ENCODE measurements around the gene UQCC5.

Gene UQCC5

DNA sequence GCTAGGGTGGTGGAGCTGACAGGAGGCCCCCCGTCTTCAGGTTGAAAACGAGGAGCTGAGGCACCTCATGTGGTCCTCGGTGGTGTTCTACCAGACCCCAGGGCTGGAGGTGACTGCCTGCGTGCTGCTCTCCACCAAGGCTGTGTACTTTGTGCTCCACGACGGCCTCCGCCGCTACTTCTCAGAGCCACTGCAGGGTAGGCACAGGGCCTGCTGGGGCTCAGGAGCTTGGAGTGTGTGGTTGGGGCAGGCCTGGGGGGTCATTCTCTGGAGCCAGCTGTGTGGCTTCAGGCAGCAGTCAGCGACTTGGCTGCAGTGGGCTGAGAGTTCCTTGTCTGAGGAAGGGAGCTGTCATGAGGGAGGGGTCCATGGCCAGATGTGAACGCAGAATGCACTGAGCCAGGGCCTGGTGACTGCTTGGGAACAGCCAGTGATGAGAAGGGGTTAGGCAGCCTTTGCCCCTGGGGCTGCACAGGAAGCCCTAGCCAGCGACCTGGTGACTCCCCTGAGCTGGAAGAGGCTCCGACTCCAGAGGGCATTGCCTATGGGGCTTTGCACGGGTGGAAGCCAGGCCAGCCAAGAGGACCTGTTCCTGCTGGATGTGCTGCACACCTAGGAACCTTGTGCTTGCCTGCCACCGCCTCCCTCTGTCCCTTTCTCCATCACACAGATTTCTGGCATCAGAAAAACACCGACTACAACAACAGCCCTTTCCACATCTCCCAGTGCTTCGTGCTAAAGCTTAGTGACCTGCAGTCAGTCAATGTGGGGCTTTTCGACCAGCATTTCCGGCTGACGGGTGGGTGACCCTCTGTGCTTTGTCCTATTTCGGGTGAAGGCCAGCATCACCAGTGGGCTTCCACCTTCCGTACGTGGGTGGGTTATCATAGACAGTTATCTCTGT is 46.1 kb upstream of the UQCC5 start:
- in situ Hi-C loops (cut with MboI; ENCODE audit: low sequenced_read_pairs, unreplicated experiment): no loop called here
- TF ChIP-seq, protein P1, sequence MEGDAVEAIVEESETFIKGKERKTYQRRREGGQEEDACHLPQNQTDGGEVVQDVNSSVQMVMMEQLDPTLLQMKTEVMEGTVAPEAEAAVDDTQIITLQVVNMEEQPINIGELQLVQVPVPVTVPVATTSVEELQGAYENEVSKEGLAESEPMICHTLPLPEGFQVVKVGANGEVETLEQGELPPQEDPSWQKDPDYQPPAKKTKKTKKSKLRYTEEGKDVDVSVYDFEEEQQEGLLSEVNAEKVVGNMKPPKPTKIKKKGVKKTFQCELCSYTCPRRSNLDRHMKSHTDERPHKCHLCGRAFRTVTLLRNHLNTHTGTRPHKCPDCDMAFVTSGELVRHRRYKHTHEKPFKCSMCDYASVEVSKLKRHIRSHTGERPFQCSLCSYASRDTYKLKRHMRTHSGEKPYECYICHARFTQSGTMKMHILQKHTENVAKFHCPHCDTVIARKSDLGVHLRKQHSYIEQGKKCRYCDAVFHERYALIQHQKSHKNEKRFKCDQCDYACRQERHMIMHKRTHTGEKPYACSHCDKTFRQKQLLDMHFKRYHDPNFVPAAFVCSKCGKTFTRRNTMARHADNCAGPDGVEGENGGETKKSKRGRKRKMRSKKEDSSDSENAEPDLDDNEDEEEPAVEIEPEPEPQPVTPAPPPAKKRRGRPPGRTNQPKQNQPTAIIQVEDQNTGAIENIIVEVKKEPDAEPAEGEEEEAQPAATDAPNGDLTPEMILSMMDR (IDR thresholded peaks at IDR 0.05; ENCODE audit: borderline replicate concordance, control extremely low read depth, extremely low read depth, insufficient read depth, missing control alignments): no peak
- DNase-seq (ENCODE audit: low spot score): no peak

GRCh38 chr3:52490939-52491526 is 45.4 kb upstream of the UQCC5 start:
- in situ Hi-C loops (cut with MboI; ENCODE audit: low sequenced_read_pairs, unreplicated experiment): no loop called here
- DNase-seq (ENCODE audit: low spot score): no peak
- TF ChIP-seq, protein P1 (IDR thresholded peaks at IDR 0.05; ENCODE audit: borderline replicate concordance, control extremely low read depth, extremely low read depth, insufficient read depth, missing control alignments): no peak

DNA sequence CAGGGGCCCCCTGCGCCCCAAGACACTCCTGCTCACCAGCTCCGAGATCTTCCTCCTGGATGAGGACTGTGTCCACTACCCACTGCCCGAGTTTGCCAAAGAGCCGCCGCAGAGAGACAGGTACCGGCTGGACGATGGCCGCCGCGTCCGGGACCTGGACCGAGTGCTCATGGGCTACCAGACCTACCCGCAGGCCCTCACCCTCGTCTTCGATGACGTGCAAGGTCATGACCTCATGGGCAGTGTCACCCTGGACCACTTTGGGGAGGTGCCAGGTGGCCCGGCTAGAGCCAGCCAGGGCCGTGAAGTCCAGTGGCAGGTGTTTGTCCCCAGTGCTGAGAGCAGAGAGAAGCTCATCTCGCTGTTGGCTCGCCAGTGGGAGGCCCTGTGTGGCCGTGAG is 44.3 kb upstream of the UQCC5 start:
- TF ChIP-seq, protein P1 (IDR thresholded peaks at IDR 0.05; ENCODE audit: borderline replicate concordance, control extremely low read depth, extremely low read depth, insufficient read depth, missing control alignments): no peak
- in situ Hi-C loops (cut with MboI; ENCODE audit: low sequenced_read_pairs, unreplicated experiment): no loop called here
- no peak for DNase-seq (ENCODE audit: low spot score)

GRCh38 chr3:52493232-52494017 is 43.0 kb upstream of the UQCC5 start:
- DNase-seq (ENCODE audit: low spot score): no peak
- in situ Hi-C loops (cut with MboI; ENCODE audit: low sequenced_read_pairs, unreplicated experiment): no loop called here
- TF ChIP-seq, protein P1 (IDR thresholded peaks at IDR 0.05; ENCODE audit: borderline replicate concordance, control extremely low read depth, extremely low read depth, insufficient read depth, missing control alignments): no peak

DNA sequence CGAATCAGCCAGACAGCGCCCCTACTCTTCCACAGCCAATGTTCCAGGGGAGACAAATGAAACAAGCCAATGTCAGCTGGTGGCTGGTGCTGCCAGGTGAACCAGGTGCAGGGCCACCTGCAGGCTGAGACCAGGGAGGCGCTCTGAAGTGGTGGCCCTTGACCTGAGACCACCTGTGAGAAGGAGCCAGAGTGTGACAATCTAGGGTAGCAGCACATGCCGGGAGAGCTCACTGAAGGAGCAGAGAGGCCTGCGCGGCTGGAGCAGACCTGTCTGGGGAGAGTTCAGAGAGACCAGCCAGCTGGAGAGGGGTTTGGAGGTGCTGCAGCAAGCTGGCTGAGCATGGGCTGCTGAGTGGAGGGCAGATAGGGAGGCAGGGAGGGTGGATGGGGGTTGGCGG is 42.0 kb upstream of the UQCC5 start:
- in situ Hi-C loops (cut with MboI; ENCODE audit: low sequenced_read_pairs, unreplicated experiment): no loop called here
- no peak for DNase-seq (ENCODE audit: low spot score)
- TF ChIP-seq, protein P1 (IDR thresholded peaks at IDR 0.05; ENCODE audit: borderline replicate concordance, control extremely low read depth, extremely low read depth, insufficient read depth, missing control alignments): no peak

DNA sequence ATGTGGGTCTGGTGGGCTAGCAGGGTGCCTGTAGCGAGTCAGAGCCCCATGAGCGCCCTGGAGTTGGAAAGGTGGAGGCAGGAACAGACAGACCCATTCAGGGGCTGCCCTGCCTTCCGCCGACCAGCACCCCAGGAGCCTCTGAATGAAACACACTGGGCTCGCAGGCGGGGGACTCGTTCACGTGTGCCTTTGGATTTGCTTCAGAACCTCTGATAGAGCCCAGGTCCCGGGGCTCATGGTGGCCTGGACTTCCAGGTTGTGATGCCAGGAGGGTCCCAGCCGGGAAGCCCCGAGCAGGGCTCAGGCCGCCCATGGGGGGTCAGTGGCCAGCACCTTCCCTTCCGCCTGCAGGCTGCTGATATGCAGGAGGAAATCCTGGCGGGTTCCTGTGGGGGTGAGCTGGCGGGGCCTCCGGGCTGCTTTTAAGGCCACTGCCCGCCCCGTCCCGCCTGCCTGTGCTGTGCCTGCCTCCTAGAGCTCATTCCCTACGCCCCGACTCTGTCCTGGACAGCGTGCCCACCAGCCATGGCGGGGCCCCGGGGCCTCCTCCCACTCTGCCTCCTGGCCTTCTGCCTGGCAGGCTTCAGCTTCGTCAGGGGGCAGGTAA is 41.4 kb upstream of the UQCC5 start, which contains the start of gene STAB1:
TSS of gene STAB1 (plus strand) at position 453 of the 610 bp plus-strand sequence. CDS start at position 529, 76 bp downstream.
- TF ChIP-seq, protein P1 (IDR thresholded peaks at IDR 0.05; ENCODE audit: borderline replicate concordance, control extremely low read depth, extremely low read depth, insufficient read depth, missing control alignments): no peak
- in situ Hi-C loops (cut with MboI; ENCODE audit: low sequenced_read_pairs, unreplicated experiment): no loop called here
- DNase-seq (ENCODE audit: low spot score): no peak
